Tibial artery (tissue), 4 donors: ENCODE measurements around the gene RAB4A.

Experiments used
- DNase-seq, 2 donors: peaks; one replicate each; pipeline ENCODE4 v3.0.0-alpha.2; 2019
- H3K27ac ChIP-seq, 2 donors: fragments of 200-600 bp; sonication (generic) in 1 of 2; 1 replicate in 1 of 2; 2 replicates in 1 of 2; pipeline ENCODE4 v1.5.1; 2018 to 2019; ENCODE audit warnings: mild to moderate bottlenecking in 1 of 2
- H3K27me3 ChIP-seq, 2 donors: fragments of 200-600 bp; sonication (generic) in 1 of 2; one replicate each; pipeline versions ENCODE4 v1.5.1 to v1.6.0; 2016 to 2019
- H3K36me3 ChIP-seq, 3 donors: fragments of 200-600 bp; sonication (generic) in 2 of 3; one replicate each; pipeline ENCODE4 v1.5.1; 2016 to 2019; ENCODE audit warnings: mild to moderate bottlenecking in 2 of 3
- H3K4me1 ChIP-seq, 4 donors: fragments of 200-600 bp; sonication (generic) in 2 of 4; 1 replicate in 3 of 4; 2 replicates in 1 of 4; pipeline ENCODE4 v1.5.1; 2016 to 2019
- H3K4me3 ChIP-seq, 2 donors: fragments of 200-600 bp; sonication (generic) in 1 of 2; 1 replicate in 1 of 2; 2 replicates in 1 of 2; pipeline ENCODE4 v1.5.1; 2018 to 2019; ENCODE audit warnings: mild to moderate bottlenecking in 2 of 2
- H3K9me3 ChIP-seq, 3 donors: fragments of 200-600 bp; sonication (generic) in 1 of 3; one replicate each; pipeline ENCODE4 v1.5.1; 2016 to 2019
- CTCF ChIP-seq, 2 experiments: fragments of 200-600 bp in 1 of 2; fragments of 450-650 bp in 1 of 2; IDR thresholded peaks; one replicate each; pipeline ENCODE4 v1.5.1; 2017 to 2019; ENCODE audit warnings: antibody characterized with exemption in 2 of 2, mild to moderate bottlenecking in 1 of 2, moderate library complexity in 1 of 2
- intact Hi-C: fragments of 100-400 bp; cut with DNase I; formaldehyde crosslinking; loops from one replicate; pipeline ENCODE4 v1.15.0; 2023; ENCODE audit warnings: low total_unique reads

The RAB4A gene

GRCh38 chr1:229280921-229281320 is 10.0 kb downstream of the RAB4A start:
- no peak for DNase-seq
- intact Hi-C loops: no loop called here
- Histone ChIP-seq H3K36me3 (no peaks in the 10 kb centered on the region), H3K9me3 (no peaks in the 10 kb centered on the region), H3K4me1 (peaks cover 0 to 19% (median 7%) of the 10 kb centered on the region in 4 donors), H3K27me3 (no peaks in the 10 kb centered on the region), H3K27ac (no peak overlapping the region), H3K4me3 (no peak overlapping the region)
- TF ChIP-seq CTCF (IDR thresholded peaks at IDR 0.05): no peak

- no peaks in the 10 kb centered on the region for H3K36me3 ChIP-seq
- peaks cover 0 to 19% (median 7%) of the 10 kb centered on the region in 4 donors for H3K4me1 ChIP-seq
- no peak for TF ChIP-seq CTCF (IDR thresholded peaks at IDR 0.05)
- H3K27me3 ChIP-seq: no peaks in the 10 kb centered on the region
- H3K27ac ChIP-seq: no peak overlapping the region
- no peak for DNase-seq
- intact Hi-C loops: no loop called here
- H3K9me3 ChIP-seq: no peaks in the 10 kb centered on the region
- no peak overlapping the region for H3K4me3 ChIP-seq
These were observed 10.5 kb downstream of the RAB4A start for GRCh38 chr1:229281339-229281926.

GRCh38 chr1:229282295-229282823 is 11.4 kb downstream of the RAB4A start:
- Histone ChIP-seq H3K36me3 (no peaks in the 10 kb centered on the region), H3K4me1 (peaks cover 0 to 19% (median 7%) of the 10 kb centered on the region in 4 donors), H3K4me3 (no peak overlapping the region), H3K27ac (no peak overlapping the region), H3K27me3 (no peaks in the 10 kb centered on the region), H3K9me3 (no peaks in the 10 kb centered on the region)
- intact Hi-C loops: no loop called here
- no peak for DNase-seq
- TF ChIP-seq CTCF (IDR thresholded peaks at IDR 0.05): no peak

GRCh38 chr1:229283183-229283611 is 12.3 kb downstream of the RAB4A start:
- no peak overlapping the region for H3K4me3 ChIP-seq
- H3K36me3 ChIP-seq: no peaks in the 10 kb centered on the region
- no peak for DNase-seq
- H3K27me3 ChIP-seq: no peaks in the 10 kb centered on the region
- H3K27ac ChIP-seq: no peak overlapping the region
- peaks cover 0 to 17% (median 7%) of the 10 kb centered on the region in 4 donors for H3K4me1 ChIP-seq
- no peaks in the 10 kb centered on the region for H3K9me3 ChIP-seq
- intact Hi-C loops: no loop called here
- no peak for TF ChIP-seq CTCF (IDR thresholded peaks at IDR 0.05)

GRCh38 chr1:229284887-229285286 is 14.0 kb downstream of the RAB4A start:
- H3K36me3 ChIP-seq: peaks cover 6 to 13% (median 6%) of the 10 kb centered on the region in 3 donors
- H3K27me3 ChIP-seq: no peaks in the 10 kb centered on the region
- intact Hi-C loops: no loop called here
- DNase-seq: no peak
- H3K4me1 ChIP-seq: peaks cover 0 to 15% (median 7%) of the 10 kb centered on the region in 4 donors
- no peak overlapping the region for H3K4me3 ChIP-seq
- H3K27ac ChIP-seq: no peak overlapping the region
- no peak for TF ChIP-seq CTCF (IDR thresholded peaks at IDR 0.05)
- H3K9me3 ChIP-seq: no peaks in the 10 kb centered on the region
